GM21737 (cell line): ENCODE measurements around the gene COL9A2.
A peak's percentile ranks its signal among the peaks of the same experiment; 100 is the strongest.
"Not testable (repeated sequence)": the region's sequence is repeated elsewhere in the genome, so short reads cannot be mapped to it uniquely, and the experiment has no call there.

Source experiments
- ATAC-seq: cut with Tn5 transposase; IDR thresholded peaks from one replicate; pipeline ENCODE4 v1.9.1; 2021; ENCODE audit warnings: mild to moderate bottlenecking, moderate library complexity; ENCODE audit not compliant: unreplicated experiment

COL9A2 gene

GRCh38 chr1:40316595-40317393 is at the start of gene COL9A2:
Gene COL9A2 (minus strand): TSS chr1:40317286. CDS start chr1:40317197, 89 bp downstream.
- ATAC-seq = no peak

GRCh38 chr1:40363721-40364120 is 46.6 kb upstream of the COL9A2 start:
- ATAC-seq = peak; percentile 78

- no peak for ATAC-seq
These were observed 45.6 kb upstream of the COL9A2 start for GRCh38 chr1:40362699-40363098.

- no peak for ATAC-seq
These were observed 45.1 kb upstream of the COL9A2 start for GRCh38 chr1:40362199-40362598.

- no peak for ATAC-seq
These were observed 44.6 kb upstream of the COL9A2 start for GRCh38 chr1:40361637-40362036.

- ATAC-seq = no peak
These were observed 44.1 kb upstream of the COL9A2 start for GRCh38 chr1:40361201-40361600.

GRCh38 chr1:40360631-40361030 is 43.5 kb upstream of the COL9A2 start:
- ATAC-seq = no peak

GRCh38 chr1:40357625-40358024 is 40.5 kb upstream of the COL9A2 start:
- ATAC-seq = no peak

GRCh38 chr1:40353082-40353481 is 36.0 kb upstream of the COL9A2 start:
- no peak for ATAC-seq

GRCh38 chr1:40352126-40352525 is 35.0 kb upstream of the COL9A2 start:
- ATAC-seq = no peak

GRCh38 chr1:40351124-40351523 is 34.0 kb upstream of the COL9A2 start:
- ATAC-seq = no peak

- ATAC-seq = no peak
These were observed 33.3 kb upstream of the COL9A2 start for GRCh38 chr1:40350391-40350790.

GRCh38 chr1:40344597-40344996 is 27.5 kb upstream of the COL9A2 start:
- no peak for ATAC-seq

GRCh38 chr1:40342381-40342717 is 25.3 kb upstream of the COL9A2 start:
- not testable (repeated sequence) for ATAC-seq

- no peak for ATAC-seq
These were observed 24.6 kb upstream of the COL9A2 start for GRCh38 chr1:40341491-40342380.

- no peak for ATAC-seq
These were observed 22.6 kb upstream of the COL9A2 start for GRCh38 chr1:40339420-40340323.

GRCh38 chr1:40338745-40339419 is 21.8 kb upstream of the COL9A2 start:
- ATAC-seq = no peak

GRCh38 chr1:40337443-40337842 is 20.4 kb upstream of the COL9A2 start:
- no peak for ATAC-seq

- no peak for ATAC-seq
These were observed 15.6 kb upstream of the COL9A2 start for GRCh38 chr1:40332695-40333094.

GRCh38 chr1:40331403-40331802 is 14.3 kb upstream of the COL9A2 start:
- not testable (repeated sequence) for ATAC-seq
